AG20443 (cell line): ENCODE measurements around the gene DYNLT1.
"Not testable (repeated sequence)": the region's sequence is repeated elsewhere in the genome, so short reads cannot be mapped to it uniquely, and the experiment has no call there.

ENCODE experiments used
- DNase-seq: peaks from one replicate; pipeline ENCODE4 v3.0.0; 2012; ENCODE audit warnings: low spot score, mixed read lengths

The DYNLT1 gene

DNA sequence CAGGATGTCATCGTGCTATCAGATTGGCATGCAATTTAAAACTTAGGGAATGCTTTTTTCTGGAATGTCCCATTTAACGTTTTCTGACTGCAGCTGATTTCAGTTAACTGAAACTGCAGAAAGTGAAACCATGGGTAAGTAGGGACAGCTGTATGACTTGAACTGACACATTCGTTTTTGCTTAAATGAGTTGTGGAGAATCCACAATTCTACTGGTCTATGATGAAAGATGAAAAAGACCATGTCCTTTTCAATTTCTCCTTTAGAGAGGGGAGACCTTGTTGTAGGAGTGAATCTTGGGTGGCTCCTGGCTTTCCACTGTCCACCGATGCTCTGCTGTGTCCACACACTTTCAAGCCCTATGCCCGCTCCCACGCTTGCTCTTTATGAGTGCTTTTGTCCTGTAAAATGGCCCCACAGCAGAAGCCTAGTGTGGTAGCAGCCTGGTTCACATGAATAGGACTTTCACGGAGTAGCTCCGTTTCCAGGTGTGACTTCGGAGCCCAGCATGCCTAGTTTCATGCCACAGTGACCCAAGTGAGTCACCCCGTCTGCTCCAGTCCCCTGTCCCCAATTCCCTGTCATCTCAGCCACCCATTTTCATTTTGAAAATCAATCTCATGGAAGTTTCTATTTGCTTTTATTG lies 21.9 kb downstream of the DYNLT1 start:
- no peak for DNase-seq

DNA sequence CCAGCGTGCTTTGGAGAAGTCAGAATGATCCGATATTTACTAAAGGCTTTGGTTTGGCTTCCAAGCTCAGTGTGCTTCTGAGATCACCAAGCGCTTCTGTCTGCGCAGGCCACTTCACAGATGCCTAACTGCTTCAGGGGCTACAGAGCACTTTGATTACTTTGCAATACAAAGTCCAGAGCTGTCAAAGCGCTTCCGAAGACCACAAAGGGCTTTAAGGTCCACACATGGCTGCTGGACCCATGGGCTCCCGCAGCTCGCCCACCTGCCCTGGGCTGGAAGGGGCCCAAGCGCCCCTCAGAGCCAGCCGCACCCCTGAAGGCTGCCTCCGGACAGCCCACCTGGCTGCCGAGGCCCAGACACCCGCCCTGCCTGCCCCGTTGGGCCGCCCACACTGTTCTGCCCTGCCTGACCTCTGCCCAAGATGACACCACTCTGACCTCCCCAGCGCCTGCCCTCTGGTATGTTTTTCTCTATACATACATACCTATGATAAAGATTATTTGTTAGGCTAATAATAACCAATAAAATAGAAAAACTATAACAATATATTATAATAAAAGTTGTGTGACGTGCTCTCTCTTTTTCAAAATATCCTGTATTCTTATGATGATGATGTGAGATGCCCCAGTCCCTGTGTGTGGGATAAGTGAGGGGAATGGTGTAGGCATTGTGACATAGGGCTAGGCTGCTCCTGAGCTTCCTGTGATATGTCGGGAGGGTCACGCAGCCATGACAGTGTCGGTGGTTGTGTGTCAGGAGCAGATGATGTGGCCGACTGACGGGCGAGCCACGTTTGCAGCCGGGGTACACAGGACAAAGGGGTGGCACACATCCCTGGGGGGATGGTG lies 22.6 kb downstream of the DYNLT1 start:
- peak; percentile 39 for DNase-seq

DNA sequence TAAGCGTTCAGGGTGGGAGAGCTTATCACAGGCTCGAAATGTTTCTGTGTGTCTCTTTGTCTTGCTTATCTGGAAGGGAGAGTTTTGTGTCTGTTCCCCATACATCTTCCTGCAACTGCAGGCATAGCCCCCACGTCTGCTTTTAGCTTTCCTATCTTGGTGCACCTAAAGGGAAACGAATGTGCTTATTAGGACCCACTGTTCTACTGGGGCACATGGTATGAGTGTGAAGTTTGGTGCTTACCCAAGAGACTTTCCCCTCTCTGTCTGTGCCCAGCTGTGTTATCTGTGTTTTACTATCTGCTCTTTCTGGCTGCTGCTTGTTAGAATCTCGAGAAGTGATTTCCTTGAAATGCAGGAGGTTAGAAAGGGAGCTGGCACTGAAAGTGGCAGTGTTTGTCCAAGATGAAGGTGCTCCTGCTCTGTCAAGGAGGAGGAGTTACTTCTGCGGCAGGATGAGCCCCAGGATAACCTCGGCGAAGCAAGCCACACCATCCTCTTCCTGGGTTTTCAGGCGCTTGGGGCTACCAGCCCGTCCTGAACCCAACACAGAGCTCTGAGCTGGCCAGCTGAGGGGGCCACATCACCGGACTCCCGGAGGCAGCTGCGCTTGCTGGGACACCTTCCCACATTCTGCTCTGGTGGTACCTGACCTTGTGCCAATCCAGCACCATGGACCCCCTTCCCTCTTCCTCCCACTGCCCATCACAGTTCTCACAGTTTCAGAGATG lies 23.4 kb downstream of the DYNLT1 start:
- no peak for DNase-seq

DNA sequence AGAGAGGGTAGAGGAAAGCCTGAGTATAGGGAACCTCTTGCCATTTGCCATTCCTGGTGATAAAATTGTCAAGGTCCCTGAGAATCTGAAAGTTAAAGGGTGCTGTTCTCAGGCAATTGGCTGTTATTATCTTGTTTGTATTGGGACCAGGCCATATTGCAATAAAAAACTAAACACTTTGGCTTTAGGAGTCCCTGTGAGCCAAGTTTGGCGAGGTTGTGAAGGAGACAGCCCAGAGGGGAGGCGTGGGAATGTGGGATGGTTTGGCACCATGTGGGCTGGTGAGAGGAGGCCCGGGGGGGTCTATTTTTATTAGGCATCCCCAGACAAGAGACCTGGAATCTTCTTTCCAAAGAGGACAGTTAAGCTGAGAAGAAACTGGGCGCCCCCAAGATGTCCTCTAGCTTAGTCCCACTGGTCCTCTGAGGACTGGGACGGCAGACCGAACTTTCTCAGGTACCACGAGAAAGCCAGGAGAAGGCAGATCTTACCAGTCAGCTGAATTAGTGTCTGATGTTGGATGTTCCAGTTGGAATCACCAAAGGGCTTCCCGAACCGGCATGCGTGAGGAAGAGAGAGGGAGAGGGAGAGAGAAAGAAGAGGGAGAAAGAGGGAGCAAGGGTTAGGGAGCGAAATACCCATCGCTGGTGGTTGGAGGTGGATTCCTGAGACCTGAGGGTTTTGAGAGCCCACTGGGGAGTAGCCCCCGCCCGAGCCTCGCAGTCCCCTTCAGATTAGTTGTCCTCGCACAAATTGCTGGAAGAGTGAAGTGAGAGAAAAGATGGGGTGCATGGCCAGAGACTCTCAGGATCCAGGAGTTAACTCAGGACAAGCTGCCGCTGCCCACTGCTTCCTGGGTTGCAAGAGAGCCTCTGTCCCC lies 24.4 kb downstream of the DYNLT1 start:
- no peak for DNase-seq

DNA sequence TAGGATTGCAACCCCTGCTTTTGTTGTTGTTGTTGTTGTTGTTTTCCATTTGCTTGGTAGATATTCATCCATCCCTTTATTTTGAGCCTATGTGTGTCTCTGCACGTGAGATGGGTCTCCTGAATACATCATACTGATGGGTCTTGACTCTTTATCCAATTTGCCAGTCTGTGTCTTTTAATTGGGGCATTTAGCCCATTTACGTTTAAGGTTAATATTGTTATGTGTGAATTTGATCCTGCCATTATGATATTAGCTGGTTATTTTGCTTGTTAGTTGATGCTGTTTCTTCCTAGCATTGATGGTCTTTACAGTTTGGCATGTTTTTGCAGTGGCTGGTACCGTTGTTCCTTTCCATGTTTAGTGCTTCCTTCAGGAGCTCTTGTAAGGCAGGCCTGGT lies 26.3 kb downstream of the DYNLT1 start:
- DNase-seq: not testable (repeated sequence)

DNA sequence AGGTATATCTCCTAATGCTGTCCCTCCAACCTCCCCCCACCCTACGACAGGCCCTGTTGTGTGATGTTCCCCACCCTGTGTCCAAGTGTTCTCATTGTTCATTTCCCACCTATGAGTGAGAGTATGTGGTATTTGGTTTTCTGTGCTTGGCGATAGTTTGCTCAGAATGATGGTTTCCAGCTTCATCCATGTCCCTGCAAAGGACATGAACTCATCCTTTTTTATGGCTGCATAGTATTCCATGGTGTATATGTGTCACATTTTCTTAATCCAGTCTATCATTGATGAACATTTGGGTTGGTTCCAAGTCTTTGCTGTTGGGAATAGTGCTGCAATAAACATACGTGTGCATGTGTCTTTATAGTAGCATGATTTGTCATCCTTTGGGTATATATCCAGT lies 29.9 kb downstream of the DYNLT1 start:
- not testable (repeated sequence) for DNase-seq

DNA sequence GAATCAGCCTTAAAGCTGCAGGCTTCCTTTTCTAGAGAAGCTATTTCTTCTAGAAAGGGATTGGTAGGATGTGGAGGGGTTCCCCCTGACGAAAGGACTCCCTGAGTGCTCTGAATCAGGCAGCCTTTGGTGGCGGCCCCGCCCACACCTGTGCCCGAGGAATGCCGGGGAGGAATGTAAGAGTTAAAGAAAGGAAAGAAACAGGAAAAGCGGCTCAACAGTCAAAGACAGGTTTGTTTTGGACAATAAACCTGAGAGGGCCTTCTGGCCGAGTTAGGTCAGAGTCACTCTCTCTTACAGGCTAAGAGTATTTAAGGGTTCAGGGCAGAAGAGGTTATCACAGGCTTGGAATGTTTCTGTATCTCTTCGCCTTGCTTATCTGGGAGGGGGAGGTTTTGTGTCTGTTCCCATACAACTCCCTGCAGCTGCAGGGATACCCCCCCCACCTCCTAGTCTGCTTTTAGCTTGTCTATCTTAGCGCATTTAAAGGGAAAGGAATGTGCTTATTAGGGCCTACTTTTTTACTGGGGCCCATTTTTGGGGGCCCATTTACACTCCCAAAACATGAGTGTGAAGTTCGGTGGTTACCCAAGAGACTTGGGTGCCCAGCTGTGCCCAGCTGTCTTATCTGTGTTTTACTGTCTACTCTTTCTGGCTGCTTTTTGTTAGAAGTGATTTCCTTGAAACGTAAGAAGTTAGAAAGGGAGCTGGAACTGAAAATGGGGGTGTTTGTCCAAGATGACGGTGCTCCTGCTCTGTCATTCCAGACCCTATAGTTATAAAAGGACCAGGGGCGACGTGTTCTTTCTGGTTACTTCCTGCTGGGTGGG lies 32.8 kb downstream of the DYNLT1 start:
- DNase-seq: no peak

DNA sequence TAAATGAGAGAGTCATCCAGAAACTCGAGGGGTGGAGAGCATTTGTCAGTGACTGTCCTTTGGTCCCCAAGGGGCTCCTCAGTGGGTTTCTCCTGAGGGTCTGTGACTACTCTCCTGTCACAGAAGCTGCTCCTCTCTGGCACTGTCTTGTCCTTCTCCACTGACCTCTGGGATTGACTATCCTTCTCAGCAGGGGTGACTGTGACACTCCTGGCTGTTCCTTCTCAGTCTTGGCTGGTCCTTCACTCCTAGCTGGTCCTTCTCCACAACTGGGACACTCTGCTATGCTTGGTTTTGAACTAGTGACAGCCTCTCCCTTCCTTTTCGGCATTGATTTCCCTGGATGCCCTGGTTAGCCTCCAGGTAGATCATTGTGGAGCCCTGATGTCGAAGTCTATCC lies 33.5 kb downstream of the DYNLT1 start:
- no peak for DNase-seq

DNA sequence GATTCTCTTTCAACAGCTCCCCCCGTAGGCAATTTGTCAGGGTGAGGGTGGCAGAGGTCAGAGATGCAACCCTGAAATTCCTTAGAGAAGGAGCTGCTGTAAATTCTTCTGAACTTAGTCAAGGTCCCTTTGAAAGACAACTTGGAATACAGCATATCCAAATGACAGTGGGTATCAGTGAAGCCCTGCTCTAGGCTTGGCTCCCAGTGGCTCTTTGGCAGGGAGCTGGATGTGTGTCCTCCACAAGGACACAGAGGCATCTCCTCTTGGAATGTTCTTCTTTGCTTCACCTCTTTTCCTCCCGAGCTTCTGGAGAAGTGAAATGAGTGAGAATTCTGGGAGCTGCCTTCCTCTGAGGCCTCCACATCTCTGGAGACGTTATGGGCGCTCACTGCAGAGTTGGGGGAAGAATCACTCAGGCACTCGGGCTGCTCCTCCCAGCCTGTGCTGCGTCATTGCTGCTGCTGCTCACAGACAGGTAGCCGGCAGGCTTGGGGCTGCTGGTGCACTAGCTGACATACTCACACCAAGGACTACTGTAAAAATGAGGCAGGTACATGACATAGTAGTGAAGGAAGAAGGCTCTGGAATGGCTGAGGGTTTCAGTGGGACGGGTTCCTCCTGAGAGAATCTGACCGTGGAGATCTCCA lies 34.1 kb downstream of the DYNLT1 start:
- DNase-seq: no peak

DNA sequence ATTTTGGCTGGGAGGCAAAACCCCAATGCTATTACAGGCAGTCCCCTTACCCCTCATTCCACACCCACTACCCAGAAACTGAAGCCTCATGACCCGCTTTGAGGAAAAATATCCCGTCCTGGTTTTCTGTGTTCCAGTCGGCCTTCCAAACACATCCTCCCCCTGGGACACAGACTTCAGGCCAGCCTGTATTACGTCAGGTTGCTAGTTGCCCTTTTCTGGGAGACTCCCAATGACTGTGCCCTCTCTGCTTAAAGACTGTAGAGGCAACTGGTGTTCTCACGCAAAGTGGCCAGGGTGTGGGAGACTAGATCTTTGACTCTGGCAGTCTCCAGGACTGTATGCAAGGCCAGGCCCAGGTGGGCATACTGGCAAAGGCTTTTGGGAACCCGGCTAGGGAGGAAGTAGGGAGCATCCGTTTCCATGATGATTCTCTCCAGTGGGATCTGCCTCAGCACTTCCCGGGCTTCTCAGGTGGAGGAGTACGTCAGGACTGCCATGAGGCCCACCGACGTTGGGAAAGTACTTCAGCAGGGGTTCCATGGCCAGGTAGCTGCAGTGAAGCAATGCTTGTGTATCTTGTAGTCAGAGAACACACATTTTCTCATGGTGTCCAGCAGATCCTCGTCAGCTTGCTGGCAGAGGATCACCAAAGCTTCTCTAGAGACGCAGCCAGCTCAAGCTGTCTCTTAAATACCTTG lies 34.9 kb downstream of the DYNLT1 start:
- DNase-seq: no peak

DNA sequence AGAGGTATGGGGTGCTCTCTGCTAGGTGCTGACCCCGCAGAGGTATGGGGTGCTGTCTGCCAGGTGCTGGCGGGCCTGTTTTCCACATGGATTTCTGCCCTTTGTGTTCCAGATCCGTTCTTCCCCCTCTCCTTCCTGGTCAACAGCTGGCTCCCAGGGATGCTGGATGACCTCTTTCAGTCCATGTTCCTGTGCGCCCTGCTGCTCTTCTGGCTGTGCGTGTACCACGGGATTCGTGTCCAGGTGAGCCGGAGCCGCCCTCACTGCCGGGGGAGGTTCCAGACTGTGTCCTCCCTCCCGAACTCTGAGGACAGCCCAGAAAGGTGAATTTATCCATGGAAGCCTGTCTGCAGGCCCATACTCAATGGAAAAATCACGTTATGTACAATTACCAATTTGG lies 36.3 kb downstream of the DYNLT1 start:
- DNase-seq: no peak

DNA sequence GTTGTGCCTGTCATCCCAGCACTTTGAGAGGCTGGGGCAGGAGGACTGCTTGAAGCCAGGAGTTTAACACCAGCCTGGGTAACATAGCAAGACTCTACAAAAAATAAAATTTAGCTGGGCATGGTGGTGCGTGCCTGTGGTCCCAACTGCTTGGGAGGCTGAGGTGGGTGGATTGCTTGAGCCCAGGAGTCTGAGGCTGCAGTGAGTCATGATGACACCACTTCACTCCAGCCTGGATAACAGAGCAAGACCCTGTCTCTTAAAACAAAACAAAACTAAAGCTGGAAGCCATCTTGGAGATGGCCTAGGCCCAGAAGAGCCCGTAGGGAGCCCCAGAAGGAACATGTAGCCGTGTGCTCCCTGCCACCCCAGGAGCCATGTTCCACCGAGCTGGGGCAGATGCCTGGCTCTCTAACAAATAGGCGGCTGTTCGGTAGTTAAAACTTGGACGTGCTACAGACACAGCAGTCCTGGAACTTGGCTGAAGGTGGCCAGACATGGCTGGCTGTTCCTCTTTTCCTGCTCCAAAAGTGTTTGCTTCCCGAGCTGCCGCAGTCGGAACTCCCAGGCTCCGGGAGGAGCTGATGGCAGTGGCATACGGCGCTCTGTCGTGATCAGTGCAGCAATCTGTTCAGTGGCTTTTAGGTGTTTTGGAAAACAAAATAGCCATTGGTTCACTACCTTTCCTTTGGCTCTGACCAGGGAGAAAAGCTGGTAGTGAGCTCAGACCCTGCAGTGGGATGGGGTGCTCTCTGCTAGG lies 37.0 kb downstream of the DYNLT1 start:
- DNase-seq: no peak

DNA sequence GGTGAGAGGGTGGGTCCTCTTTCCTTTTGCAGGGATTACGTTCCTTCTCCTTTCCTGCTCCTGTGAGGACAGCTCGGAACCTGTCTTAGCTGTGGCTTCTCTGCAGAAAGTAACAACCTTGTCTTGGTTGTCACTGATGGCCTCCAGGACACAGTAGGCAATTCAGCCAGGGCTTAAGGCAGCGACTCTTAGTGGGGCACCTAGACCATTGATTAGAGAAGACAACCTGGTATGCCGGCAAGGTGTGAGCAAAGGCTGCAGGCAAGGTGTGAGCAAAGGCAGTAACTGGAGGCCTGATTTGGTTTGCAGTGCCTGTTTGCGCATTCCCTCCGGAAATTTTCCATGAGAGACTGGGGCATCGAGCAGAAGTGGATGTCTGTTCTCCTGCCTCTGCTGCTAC lies 37.6 kb downstream of the DYNLT1 start:
- no peak for DNase-seq

DNA sequence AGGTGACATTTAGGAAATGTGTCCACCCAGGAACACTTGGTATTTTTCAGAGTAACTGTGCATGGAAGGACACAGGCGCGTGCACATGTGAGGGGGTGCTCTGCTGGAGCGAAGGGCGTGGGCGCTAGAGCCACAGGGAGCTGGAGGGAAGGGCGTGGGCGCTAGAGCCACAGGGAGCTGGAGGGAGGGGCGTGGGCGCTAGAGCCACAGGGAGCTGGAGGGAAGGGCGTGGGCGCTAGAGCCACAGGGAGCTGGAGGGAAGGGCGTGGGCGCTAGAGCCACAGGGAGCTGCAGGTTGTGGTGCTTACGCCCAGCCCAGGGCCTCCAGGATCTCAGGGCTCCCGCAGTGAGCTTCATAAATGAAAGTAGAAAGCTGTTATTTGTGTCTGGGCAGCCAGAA lies 38.5 kb downstream of the DYNLT1 start:
- DNase-seq: not testable (repeated sequence)

DNA sequence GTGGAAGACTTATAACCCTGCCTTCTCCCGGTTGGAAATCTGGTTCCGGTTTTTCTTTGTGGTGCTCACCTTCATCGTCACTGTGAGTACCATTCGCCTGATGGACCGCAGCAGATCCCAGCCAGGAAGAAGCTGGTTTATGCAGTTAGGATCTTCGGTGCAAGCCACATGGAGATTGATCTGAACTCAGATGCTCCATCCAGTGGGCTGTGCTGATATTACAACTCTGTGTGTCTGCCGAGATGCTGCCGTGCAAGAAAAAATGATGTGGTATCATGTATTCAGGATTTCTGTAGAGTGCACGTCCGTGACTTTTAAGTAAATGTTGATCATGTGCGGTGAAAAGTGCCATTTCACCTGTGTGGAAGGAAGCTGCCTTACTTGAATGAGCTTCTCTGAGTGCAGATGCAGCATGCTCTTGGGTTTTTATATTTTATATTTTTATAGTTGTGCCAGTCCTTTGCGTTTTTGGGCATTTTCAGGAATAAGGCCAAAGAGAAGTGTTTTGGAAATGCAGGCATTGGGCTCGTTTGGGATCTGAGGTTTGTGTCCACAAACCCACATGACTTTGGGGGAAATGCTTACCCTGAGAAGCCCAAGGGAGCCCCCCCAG lies 39.2 kb downstream of the DYNLT1 start:
- peak; percentile 88 for DNase-seq

DNA sequence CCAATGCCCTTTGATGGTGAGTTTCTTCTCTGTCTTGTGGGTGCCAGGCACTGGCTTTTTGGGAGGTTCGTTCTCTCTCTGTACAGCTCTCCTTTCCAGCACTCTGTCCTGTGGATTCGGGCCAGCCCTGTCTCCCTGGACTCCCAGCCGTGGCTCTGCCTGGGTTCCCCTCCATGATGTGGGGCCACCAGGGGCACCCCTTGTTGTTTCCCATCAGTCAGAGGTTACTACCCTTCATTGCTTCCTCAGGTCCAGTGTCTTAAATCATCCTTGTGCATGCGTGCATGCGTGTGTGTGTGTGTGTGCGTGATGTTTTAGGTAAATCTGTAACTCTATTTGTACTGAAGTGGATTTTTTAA lies 40.5 kb downstream of the DYNLT1 start:
- no peak for DNase-seq

DNA sequence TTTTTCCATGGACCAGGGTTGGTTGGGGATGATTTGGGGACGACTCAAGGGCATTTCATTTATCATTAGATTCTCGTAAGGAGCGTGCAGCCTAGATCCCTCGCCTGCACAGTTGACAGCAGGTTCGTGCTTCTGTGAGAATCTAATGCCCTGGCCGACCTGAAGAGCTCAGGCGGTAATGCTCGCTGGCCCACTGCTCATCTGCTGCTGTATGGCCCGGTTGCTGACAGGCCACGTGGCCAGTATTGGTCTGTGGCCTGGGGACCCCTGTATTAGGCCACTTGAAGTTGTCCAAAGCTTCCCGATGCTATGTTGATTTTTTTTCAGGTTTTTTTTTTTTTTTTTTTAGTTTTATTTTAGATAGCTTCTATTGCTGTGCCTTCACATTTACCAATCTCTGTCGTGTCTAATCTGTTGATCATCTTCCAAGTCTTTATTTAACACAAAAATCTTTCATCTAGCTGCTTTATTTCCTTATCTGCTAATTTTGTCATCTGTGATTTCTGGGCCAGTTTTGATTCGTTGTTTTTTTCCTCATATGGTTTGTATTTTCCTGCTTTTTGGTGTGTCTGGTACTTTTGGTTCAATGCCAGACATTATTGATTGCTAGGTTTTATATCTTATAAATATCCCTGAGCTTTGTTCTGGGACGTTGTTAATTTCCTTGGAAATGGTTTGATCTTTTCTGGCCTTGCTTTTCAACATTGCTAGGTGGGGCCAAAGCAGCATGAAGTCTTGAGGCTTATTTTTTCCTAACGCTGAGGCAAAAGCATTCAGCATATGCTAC lies 41.1 kb downstream of the DYNLT1 start:
- no peak for DNase-seq

DNA sequence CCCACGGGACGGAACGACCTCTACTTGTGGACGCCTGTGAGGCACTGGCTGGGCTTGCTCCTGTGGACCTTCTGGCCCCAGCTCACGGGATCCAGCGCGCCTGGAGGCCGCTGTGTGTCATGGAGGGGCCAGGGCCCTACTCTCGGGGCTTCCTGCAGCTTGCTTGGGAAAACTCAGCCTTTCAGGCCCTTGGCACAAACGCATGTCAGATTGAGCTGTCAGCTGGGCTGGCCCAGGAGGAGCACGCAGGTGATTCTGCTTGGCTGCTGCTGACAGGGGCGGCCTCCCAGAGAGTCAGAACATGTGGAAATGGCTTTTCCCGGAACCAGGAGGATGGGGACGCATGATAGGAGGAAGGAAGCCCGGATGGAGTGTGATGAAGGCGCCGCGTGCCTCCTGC lies 44.9 kb downstream of the DYNLT1 start:
- DNase-seq: no peak
